H9 (cell line): ENCODE results near the gene SOCS3. TPM values are rescaled to one million over a fixed set of nuclear protein-coding genes. Genes with fewer than 3 reads are reported as not detected.

Experiments
- DNase-seq: peaks from one replicate; pipeline ENCODE4 v3.0.0-alpha.2; 2017
- H2AFZ ChIP-seq: one replicate; pipeline ENCODE4 v1.6.1; 2013; ENCODE audit warnings: mild to moderate bottlenecking, low read length, control low read depth, moderate library complexity
- H2AK5ac ChIP-seq: 2 replicates; pipeline ENCODE4 v1.6.1; 2013; ENCODE audit warnings: low read length, control low read depth, mixed read lengths; ENCODE audit not compliant: insufficient read length
- H2BK120ac ChIP-seq: one replicate; pipeline ENCODE4 v1.6.1; 2013; ENCODE audit warnings: low read depth, mild to moderate bottlenecking, low read length, control low read depth, inconsistent platforms; ENCODE audit not compliant: poor library complexity, severe bottlenecking
- H2BK12ac ChIP-seq: 2 replicates; pipeline ENCODE4 v1.6.1; 2013; ENCODE audit warnings: low read length, control low read depth, mixed read lengths, low read depth; ENCODE audit not compliant: insufficient read length
- H2BK15ac ChIP-seq: 2 replicates; pipeline ENCODE4 v1.6.1; 2013; ENCODE audit warnings: low read depth, low read length, control low read depth
- H2BK20ac ChIP-seq: one replicate; pipeline ENCODE4 v1.6.1; 2013; ENCODE audit warnings: low read depth, mild to moderate bottlenecking, low read length, control low read depth, inconsistent platforms; ENCODE audit not compliant: poor library complexity, severe bottlenecking
- H2BK5ac ChIP-seq: 2 replicates; pipeline ENCODE4 v1.6.1; 2013; ENCODE audit warnings: low read length, control low read depth, mixed read lengths; ENCODE audit not compliant: insufficient read length
- H3K14ac ChIP-seq: 2 replicates; pipeline ENCODE4 v1.6.1; 2013; ENCODE audit warnings: low read length, control low read depth; ENCODE audit not compliant: insufficient read depth
- H3K18ac ChIP-seq: 2 replicates; pipeline ENCODE4 v1.6.1; 2013; ENCODE audit warnings: low read depth, mild to moderate bottlenecking, mixed read lengths, low read length, control low read depth; ENCODE audit not compliant: insufficient read length
- H3K23ac ChIP-seq: 2 replicates; pipeline ENCODE4 v1.6.1; 2013; ENCODE audit warnings: low read length, control low read depth, mixed read lengths, low read depth; ENCODE audit not compliant: insufficient read length
- H3K23me2 ChIP-seq: 2 replicates; pipeline ENCODE4 v1.6.1; 2013; ENCODE audit warnings: low read depth, mild to moderate bottlenecking, mixed read lengths, low read length, control low read depth; ENCODE audit not compliant: insufficient read length, poor library complexity, severe bottlenecking
- H3K27ac ChIP-seq: 2 replicates; pipeline ENCODE4 v1.5.1; 2013; ENCODE audit warnings: low read length, control low read depth, mixed read lengths, low read depth; ENCODE audit not compliant: insufficient read length
- H3K27me3 ChIP-seq: 2 replicates; pipeline ENCODE4 v1.6.1; 2013; ENCODE audit warnings: low read length, control low read depth, inconsistent platforms; ENCODE audit not compliant: insufficient read depth
- H3K4ac ChIP-seq: 2 replicates; pipeline ENCODE4 v1.6.1; 2013; ENCODE audit warnings: low read depth, mild to moderate bottlenecking, control low read depth, inconsistent platforms, low read length, moderate library complexity
- H3K4me1 ChIP-seq: 2 replicates; pipeline ENCODE4 v1.6.1; 2013; ENCODE audit warnings: low read length, control low read depth, inconsistent platforms; ENCODE audit not compliant: insufficient read depth
- H3K4me2 ChIP-seq: 2 replicates; pipeline ENCODE4 v1.6.1; 2013; ENCODE audit warnings: low read length, control low read depth, mixed read lengths; ENCODE audit not compliant: insufficient read length, insufficient read depth
- H3K56ac ChIP-seq: 2 replicates; pipeline ENCODE4 v1.6.1; 2013; ENCODE audit warnings: low read depth, mild to moderate bottlenecking, mixed read lengths, low read length, control low read depth; ENCODE audit not compliant: insufficient read length
- H3K79me1 ChIP-seq: 2 replicates; pipeline ENCODE4 v1.6.1; 2013; ENCODE audit warnings: low read depth, mild to moderate bottlenecking, moderate library complexity, low read length, control low read depth, inconsistent platforms; ENCODE audit not compliant: insufficient read depth, poor library complexity, severe bottlenecking
- H3K79me2 ChIP-seq: 2 replicates; pipeline ENCODE4 v1.6.1; 2013; ENCODE audit warnings: low read length, control low read depth, inconsistent platforms; ENCODE audit not compliant: insufficient read depth
- H3K9ac ChIP-seq: 2 replicates; pipeline ENCODE4 v1.6.1; 2013; ENCODE audit warnings: low read length, control low read depth, mixed read lengths; ENCODE audit not compliant: insufficient read length; ENCODE audit errors: extremely low read depth
- H3K9me3 ChIP-seq: one replicate; pipeline ENCODE4 v1.6.1; 2013; ENCODE audit warnings: low read depth, low read length, inconsistent platforms; ENCODE audit not compliant: control insufficient read depth
- H3T11ph ChIP-seq: one replicate; pipeline ENCODE4 v1.6.1; 2013; ENCODE audit warnings: mild to moderate bottlenecking, low read length, control low read depth, inconsistent platforms
- H4K20me1 ChIP-seq: one replicate; pipeline ENCODE4 v1.6.1; 2013; ENCODE audit not compliant: control insufficient read depth, insufficient read length, insufficient read depth
- H4K5ac ChIP-seq: 2 replicates; pipeline ENCODE4 v1.6.1; 2013; ENCODE audit warnings: low read depth, mild to moderate bottlenecking, mixed read lengths, low read length, control low read depth; ENCODE audit not compliant: insufficient read length
- H4K8ac ChIP-seq: replicated peaks from 2 replicates; pipeline ENCODE4 v1.6.1; 2013; ENCODE audit warnings: low read length, control low read depth, mixed read lengths, low read depth; ENCODE audit not compliant: insufficient read length
- H4K91ac ChIP-seq: 2 replicates; pipeline ENCODE4 v1.6.1; 2013; ENCODE audit warnings: low read depth, mild to moderate bottlenecking, moderate library complexity, mixed read lengths, low read length, control low read depth; ENCODE audit not compliant: insufficient read length
- H3K27ac Mint-ChIP-seq, 3 experiments: 2 replicates in 2 of 3; 3 replicates in 1 of 3; pipeline ENCODE4 v1.8.0; 2020 to 2021; ENCODE audit warnings: mixed read lengths in 3 of 3, mild to moderate bottlenecking in 1 of 3, moderate library complexity in 1 of 3
- H3K27me3 Mint-ChIP-seq: 2 replicates; pipeline ENCODE4 v1.8.0; 2021; ENCODE audit warnings: low read depth, mild to moderate bottlenecking, moderate library complexity, mixed read lengths
- H3K36me3 Mint-ChIP-seq, 3 experiments: 2 replicates in 2 of 3; 3 replicates in 1 of 3; pipeline ENCODE4 v1.8.0; 2020 to 2021; ENCODE audit warnings: low read depth in 3 of 3, mixed read lengths in 3 of 3; ENCODE audit not compliant: insufficient read depth in 1 of 3
- H3K4me1 Mint-ChIP-seq, 2 experiments: 2 replicates each; pipeline ENCODE4 v1.8.0; 2020; ENCODE audit warnings: mixed read lengths in 2 of 2
- H3K4me3 Mint-ChIP-seq, 2 experiments: 2 replicates in 1 of 2; 3 replicates in 1 of 2; pipeline ENCODE4 v1.8.0; 2020 to 2021; ENCODE audit warnings: mild to moderate bottlenecking in 2 of 2, mixed read lengths in 2 of 2, moderate library complexity in 1 of 2
- H3K9me3 Mint-ChIP-seq, 2 experiments: 2 replicates in 1 of 2; 3 replicates in 1 of 2; pipeline ENCODE4 v1.8.0; 2020; ENCODE audit warnings: mild to moderate bottlenecking in 2 of 2, mixed read lengths in 2 of 2, moderate library complexity in 1 of 2
- WGBS: extraction: QIAGEN DNeasy Blood & Tissue Kit; methylation state at CpG from one replicate; pipeline ENCODE4 v1.1.7; 2013; ENCODE audit warnings: missing lambda C conversion rate, low lambda C conversion rate, mixed read lengths; ENCODE audit not compliant: insufficient read length; ENCODE audit errors: extremely low coverage; 5-methylcytosine and 5-hydroxymethylcytosine counted together
- total RNA-seq: library from RNA; stranded (reverse); gene quantifications from 2 replicates; pipeline ENCODE4 v1.2.1, GENCODE V29; 2021
- TF ChIP-seq, protein P1 (sequence below): fragments of 200-600 bp; sonication (generic); conservative IDR thresholded peaks from 3 replicates; pipeline ENCODE4 v1.8.0; 2021; ENCODE audit warnings: antibody characterized with exemption, mild to moderate bottlenecking

SOCS3 gene
- total RNA-seq, 1 experiment from 2014 or later: 9.5 TPM

DNA sequence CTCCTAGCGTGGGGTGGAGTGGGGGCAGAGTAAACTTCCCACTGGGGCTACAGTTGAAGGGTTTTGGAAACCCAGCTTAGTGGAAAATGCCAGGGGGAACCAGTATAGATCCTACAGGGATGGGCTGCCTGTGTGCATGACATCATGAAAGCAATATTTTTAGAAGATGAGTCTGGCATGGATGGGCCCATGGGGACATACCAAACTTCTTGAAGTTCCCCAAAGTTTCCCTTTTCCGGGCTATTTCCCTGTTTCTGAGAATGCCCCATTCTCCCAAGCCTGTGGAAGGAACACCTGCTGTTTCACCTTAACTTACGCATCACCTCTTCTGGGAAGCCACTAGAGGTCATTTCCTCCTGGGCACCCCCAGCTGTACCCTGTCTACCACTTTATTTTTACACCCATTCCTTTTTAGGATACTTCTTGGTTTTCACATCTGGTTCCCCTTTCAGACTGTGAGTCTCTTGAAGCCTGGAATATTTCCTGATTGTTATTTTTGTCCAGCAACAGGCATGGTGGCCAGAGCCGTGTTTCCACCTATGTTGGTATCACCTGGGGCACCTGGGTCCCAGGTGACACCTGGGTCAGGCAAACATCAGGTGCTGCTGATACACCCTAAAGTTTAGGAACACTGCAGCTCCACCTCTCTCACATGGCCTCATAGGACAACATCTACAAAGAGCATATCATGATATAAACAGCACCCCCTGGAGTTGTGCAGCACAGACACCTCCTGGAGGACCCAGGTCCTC, 9.8 kb downstream of the SOCS3 start:
- Histone ChIP-seq H3K9me3 (no peaks in the 10 kb centered on the region), H3K9ac (no peak overlapping the region), H3K4me2 (no peak overlapping the region), H3K23me2 (peaks cover 7% of the 10 kb centered on the region), H3K4me1 (0 out of 2 replicates have a peak, but pooled peaks cover 1% of the 10 kb centered on the region), H4K91ac (no peak overlapping the region), H3K18ac (no peak overlapping the region), H3K79me2 (no peaks in the 10 kb centered on the region), H3K27ac (no peak overlapping the region), H2BK20ac (no peak overlapping the region), H2BK120ac (no peak overlapping the region), H2AK5ac (no peak overlapping the region), H2AFZ (no peak overlapping the region), H3K14ac (no peak overlapping the region), H4K20me1 (no peaks in the 10 kb centered on the region), H4K8ac (no peak overlapping the region), H2BK5ac (no peak overlapping the region), H3K56ac (no peak overlapping the region), H3K79me1 (no peaks in the 10 kb centered on the region), H2BK15ac (no peak overlapping the region), H3K23ac (no peak overlapping the region), H4K5ac (no peak overlapping the region), H2BK12ac (no peak overlapping the region), H3T11ph (no peak overlapping the region), H3K27me3 (no peaks in the 10 kb centered on the region), H3K4ac (no peak overlapping the region)
- Mint-ChIP-seq H3K27ac (no peak overlapping the region), H3K36me3 (no peaks in the 10 kb centered on the region), H3K9me3 (peaks cover 0 to 4% of the 10 kb centered on the region in 2 experiments; a peak in 1 of 5 replicates), H3K27me3 (peaks cover 39% of the 10 kb centered on the region), H3K4me3 (no peak overlapping the region), H3K4me1 (peaks cover 27 to 30% of the 10 kb centered on the region in 2 experiments)
- WGBS: no CpG with 5 or more reads among the region's 4 CpGs
- DNase-seq: no peak
- TF ChIP-seq, protein P1, sequence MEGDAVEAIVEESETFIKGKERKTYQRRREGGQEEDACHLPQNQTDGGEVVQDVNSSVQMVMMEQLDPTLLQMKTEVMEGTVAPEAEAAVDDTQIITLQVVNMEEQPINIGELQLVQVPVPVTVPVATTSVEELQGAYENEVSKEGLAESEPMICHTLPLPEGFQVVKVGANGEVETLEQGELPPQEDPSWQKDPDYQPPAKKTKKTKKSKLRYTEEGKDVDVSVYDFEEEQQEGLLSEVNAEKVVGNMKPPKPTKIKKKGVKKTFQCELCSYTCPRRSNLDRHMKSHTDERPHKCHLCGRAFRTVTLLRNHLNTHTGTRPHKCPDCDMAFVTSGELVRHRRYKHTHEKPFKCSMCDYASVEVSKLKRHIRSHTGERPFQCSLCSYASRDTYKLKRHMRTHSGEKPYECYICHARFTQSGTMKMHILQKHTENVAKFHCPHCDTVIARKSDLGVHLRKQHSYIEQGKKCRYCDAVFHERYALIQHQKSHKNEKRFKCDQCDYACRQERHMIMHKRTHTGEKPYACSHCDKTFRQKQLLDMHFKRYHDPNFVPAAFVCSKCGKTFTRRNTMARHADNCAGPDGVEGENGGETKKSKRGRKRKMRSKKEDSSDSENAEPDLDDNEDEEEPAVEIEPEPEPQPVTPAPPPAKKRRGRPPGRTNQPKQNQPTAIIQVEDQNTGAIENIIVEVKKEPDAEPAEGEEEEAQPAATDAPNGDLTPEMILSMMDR: peak; percentile 37; the same call in 2 of the 3 replicates
